CD4-positive, alpha-beta T cell treated with Interferon alpha-2 for 1 hour (primary cell): ENCODE data around the gene TCP1.
A peak's percentile ranks its signal among the peaks of the same experiment; 100 is the strongest.
"Not testable (repeated sequence)": the region's sequence is repeated elsewhere in the genome, so short reads cannot be mapped to it uniquely, and the experiment has no call there.

ENCODE experiments used
- DNase-seq, 2 donors: peaks; one replicate each; pipeline ENCODE4 v3.0.0-alpha.2; 2020 to 2022

The TCP1 gene

DNA sequence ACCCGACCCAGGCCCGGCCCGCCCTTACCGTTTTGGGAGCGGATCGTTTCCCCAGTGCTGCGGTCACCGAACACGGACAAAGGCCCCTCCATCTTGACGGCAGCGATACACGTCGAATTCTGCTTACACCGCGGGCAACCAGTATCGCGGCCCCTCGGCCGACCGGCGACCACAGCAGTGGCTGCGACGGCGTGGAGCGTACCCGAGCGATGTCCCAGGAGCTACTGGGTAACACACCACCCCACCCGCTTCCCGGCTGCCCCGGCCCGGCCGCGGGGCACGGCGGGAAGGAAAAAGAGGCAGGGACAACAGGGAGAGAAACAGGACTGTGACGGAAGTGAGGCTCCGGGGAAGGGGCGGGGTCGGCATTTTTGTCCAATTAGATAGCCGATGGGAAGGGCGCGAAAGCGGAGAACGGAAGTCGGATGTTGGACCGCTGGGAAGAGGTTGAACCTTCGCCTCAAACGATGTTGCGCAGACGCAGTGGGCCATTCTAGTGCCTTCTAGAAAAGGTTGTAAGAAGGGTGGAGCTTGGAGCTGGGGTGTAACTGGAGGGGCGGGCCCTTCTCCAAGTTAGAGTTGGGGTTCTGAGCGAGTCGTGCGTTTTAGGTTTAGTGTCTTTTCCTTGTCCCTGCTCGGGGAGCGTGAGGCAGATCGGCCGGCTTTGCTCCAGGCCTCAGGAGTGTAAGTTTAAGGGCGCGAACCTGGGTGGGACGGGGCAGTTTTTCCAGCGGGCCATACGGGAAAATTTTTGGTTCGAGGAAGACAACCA is at the start of gene TCP1:
TSS of gene TCP1 (minus strand) at position 226 of the 772 bp plus-strand sequence. CDS start at position 92, 134 bp downstream.
- peak; percentile 99 for DNase-seq

GRCh38 chr6:159838020-159838744 is 48.8 kb upstream of the TCP1 start:
- no peak for DNase-seq

GRCh38 chr6:159837511-159837910 is 48.1 kb upstream of the TCP1 start:
- no peak for DNase-seq

DNA sequence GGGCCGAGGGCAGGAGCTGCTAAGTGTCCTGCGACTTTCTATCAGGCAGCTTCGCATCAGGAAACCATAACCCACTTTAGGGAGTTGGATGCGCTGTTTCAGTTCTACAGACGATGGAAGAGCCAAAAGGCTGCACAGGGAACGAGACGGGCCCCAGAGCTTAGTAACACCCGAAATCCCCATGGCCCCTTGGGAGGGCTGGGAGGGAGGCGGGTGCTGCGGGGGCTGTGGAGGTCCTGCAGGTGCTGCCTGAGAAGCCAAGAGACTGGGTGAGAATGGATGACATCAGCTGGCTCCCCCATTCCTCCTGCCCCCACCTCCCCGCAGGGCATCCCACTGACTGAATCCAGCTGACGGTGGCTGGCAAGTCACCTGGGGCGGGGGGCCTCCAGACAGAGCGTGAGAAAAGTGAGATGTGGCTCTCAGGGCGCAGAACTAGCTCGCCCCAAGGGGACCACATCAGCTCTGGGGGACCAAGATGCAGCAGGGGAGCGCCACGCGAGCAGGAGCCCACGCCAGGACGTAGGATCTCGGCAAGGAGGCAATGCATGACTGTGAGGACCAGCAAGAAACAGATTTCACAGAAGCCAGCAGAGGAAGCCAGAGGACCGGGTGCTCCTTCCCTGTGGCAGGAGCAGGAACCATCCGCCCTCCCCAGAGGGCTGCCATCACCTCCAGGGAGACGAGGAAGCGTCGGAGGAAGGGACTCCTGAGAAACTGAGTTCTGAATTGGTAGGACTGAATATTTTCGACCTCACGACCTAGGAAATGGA is 47.5 kb upstream of the TCP1 start:
- DNase-seq: no peak

- no peak for DNase-seq
These were observed 44.7 kb upstream of the TCP1 start for GRCh38 chr6:159833997-159834603.

DNA sequence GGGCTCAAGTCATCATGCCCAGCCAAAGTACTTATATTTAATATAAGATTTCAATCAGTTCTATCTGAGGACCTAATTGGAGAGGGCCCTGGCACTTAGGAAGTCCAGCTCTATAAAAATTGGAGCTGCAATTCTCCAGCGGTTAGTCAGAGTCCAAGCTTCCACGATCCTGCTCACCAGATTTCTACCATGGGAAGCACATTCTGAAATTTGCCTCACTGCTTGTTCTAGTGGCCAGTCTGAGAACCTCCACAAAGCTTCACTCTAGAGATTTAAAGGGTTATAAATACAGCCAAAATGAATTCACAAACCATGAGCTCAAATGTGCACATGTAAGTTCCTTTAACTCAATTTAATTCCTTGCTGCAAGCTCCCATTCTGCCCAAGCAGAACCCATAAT is 44.2 kb upstream of the TCP1 start:
- DNase-seq: no peak

DNA sequence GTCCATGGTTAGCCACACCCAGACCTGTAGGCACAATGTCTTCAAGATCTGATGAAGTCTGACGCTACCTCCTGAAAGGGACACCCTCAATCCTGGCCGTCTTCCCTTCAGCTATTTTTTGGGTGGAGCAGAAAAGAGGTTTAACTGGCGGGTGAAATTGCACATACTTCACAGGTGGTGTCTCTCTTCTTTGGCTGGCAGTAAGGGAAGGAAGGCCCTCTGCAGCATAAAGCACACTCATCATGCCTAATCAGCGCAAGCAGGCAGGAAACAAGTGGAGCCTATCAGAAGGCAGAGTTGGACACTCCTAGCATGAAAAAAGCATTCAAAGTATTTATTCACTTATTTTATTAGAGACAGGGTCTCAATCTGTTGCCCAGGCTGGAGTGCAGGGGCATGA is 43.5 kb upstream of the TCP1 start:
- DNase-seq: no peak

DNA sequence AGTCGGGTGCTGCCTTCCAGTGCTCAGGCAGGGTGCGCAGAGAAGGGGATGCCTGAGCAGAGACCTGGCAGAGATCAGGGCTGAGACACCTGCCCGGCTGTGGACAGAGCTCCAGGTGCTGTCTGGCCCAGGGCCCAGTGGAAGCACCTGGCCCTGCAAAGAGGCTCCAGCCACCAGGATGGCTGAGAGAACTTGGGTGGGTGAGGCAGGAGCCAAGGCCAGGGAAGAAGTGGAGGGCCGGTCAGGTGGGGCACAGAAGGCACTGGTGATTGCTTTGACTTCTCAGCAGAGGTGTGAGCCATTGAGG is 41.9 kb upstream of the TCP1 start:
- no peak for DNase-seq

DNA sequence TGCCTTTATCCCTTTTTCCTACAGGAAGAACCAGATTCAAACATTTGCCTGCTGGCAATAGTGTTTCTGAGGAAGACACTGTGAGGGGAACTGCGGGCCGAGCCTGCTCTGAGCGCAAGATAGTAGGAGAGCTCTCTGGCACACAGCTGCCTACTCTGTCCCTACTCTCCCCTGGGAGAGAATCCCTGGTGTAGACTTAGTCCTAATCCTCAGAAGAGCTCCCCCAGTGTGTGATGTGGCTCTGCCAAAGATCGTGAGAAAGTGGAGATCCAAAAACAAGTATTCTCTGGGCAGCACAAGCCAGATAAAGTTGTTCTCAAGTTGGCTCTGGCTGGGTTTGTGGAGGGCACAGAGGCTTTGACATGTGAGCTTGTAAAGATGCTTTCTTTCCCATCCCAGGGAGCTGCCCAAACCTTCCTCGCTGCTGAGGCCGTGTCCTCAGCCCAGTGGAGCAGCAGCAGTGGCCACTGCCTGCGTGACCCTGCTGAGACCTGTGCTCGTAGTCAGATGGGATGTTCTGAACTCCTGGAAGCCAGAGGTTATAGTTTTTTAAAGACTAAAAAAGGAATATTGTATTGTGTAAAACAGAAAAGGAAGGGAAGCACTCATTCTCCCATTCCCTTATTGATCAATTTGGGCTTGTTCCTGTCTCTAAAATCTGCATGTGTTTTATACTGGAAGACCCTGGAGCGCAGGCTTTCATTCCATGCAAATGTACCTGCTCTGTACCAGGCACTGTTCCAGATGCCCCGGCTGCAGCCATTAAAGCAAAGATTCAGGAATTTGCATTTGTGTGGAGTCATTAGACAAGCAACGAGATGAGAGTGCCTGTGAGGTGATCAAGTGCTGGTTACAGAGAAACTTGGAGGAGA is 41.3 kb upstream of the TCP1 start:
- no peak for DNase-seq

DNA sequence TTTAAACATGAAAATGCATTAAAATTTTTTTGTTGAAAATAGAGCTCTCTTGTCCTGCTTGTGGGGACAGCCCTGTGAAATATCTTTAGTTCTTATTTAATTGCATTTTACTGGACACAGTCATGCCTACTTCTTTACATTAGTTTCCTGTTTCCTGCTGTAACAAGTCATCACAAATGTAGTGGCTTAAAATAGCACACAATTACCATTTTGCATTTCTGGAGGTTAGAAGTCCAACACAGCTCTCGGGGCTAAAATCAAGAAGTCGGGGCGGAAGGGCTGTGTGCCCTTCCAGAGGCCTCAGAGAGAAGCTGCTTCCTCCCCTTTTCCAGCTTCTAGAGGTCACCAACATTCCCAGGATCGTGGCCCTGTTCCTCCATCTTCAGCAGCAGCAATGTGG is 40.1 kb upstream of the TCP1 start:
- no peak for DNase-seq

GRCh38 chr6:159828074-159828473 is 38.7 kb upstream of the TCP1 start:
- DNase-seq: no peak

DNA sequence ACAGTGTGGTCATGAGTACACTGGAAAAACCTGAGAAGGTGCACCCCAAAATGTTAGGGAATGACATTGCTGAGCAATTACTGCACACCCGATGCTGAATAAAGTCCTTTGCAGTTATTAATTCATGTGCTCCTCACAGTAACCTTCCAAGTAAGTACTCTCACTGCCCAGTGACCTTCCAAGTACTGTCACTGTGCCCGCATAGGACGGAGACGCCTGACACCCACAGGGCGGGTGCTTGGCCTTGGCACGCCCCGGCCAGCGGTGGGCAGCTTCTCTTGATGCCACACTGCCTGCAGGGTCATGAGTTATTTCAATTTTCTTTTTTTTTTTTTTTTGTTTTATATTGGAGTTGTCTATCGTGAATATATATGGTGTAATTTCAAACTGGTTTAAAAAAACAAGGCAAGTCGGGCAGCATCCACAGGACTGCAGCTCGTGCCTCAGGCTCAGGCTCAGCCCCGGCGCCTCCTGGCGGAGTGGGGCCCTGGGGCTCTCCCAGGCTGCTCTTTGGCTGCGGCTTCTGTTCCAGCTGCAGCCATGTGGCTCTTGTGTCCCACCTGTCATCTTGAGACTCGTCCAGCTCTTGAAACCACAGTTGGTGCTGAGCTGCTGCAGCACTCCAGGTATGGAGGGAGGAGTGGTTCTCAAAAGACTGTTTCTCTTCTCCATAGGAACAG is 37.7 kb upstream of the TCP1 start:
- no peak for DNase-seq

DNA sequence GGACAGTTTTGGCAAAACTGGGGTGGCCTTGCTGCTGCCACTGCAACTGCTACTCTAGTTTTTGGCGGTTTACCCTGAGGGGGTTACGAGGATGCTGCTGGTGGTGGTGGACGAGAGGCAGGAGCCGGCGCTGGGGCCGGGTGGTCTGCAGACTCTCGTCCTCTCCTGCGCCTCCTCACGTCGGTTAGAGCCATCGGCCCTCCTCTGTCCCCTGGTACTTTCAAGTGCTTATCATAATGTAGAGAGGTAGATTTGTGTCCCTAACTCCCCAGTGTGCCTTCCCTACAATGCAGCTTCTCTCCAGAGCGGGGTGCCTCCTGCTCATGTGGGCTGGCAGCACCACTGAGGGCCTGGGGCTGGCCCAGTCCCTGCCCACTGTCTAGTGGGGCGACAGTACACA is 36.6 kb upstream of the TCP1 start:
- no peak for DNase-seq

DNA sequence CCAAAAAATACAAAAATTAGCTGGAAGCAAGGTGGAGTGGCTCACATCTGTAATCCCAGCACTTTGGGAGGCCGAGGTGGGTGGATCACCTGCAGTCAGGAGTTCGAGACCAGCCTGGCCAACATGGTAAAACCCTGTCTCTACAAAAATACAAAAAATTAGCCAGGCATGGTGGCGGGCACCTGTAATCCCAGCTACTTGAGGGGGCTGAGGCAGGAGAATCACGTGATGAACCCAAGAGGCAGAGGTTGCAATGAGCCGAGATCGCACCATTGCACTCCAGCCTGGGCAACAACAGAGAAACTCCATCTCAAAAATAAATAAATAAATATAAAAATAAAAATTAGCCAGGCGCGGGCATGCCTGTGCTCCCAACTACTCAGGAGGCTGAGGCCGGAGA is 35.3 kb upstream of the TCP1 start:
- not testable (repeated sequence) for DNase-seq

DNA sequence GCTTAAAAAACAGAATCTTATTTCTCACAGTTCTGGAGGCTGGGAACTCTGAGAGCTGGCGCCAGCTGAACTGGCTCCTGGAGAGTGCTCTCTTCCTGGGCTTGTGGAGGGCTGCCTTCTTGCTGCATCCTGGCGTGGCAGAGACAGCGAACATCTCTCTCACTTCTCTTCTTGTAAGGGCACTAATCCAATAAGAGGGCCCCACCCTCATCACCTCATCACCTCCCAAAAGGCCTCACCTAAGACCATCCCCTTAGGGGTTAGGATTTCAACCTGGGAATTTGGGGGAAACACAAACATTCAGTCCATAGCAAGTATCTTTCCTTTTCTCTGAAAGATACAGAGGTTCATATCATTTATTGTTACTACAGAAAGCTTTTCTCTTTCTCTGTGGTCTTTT is 34.6 kb upstream of the TCP1 start:
- no peak for DNase-seq

DNA sequence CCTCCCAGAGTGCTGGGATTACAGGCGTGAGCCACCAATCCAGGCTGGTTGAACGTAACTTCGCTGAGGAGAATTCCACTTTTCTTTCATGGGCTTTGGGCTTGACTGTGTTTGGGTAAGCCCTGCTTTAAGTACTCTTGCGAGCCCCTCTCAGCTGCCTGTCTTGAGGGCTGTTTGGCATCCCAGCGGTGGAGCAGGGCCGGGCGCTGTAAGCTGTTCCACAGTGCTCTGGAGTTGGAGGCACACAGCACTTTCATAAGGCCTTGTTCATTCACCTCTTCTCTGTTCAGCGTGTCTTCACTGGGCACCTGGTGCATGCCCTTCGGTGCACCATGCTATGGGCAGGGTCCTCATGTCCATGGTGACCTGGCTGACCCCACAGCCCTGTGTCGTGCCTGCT is 32.3 kb upstream of the TCP1 start:
- no peak for DNase-seq

- DNase-seq: no peak
These were observed 31.7 kb upstream of the TCP1 start for GRCh38 chr6:159821122-159821521.

GRCh38 chr6:159819932-159820640 is 30.7 kb upstream of the TCP1 start:
- DNase-seq: peak; percentile 26 to 41

DNA sequence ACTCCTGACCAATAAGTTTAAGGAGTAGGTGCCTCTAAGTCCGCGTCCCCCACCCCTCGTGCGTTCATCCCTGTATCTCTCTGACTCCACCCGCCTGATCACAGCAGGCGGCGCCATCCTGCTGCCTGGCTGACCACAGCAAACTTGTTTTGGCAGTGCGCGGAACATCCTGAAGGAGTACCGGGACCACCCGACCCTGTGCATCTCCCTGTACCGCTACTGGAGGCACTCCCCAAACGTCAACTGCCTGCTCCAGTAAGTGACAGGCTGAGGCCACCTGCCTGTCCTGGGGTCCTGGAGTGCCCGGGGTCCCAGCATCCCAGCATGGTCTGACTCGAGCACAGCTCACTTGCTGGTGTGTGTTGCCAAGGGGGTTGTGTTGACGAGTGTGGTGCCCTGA is 29.7 kb upstream of the TCP1 start:
- no peak for DNase-seq

DNA sequence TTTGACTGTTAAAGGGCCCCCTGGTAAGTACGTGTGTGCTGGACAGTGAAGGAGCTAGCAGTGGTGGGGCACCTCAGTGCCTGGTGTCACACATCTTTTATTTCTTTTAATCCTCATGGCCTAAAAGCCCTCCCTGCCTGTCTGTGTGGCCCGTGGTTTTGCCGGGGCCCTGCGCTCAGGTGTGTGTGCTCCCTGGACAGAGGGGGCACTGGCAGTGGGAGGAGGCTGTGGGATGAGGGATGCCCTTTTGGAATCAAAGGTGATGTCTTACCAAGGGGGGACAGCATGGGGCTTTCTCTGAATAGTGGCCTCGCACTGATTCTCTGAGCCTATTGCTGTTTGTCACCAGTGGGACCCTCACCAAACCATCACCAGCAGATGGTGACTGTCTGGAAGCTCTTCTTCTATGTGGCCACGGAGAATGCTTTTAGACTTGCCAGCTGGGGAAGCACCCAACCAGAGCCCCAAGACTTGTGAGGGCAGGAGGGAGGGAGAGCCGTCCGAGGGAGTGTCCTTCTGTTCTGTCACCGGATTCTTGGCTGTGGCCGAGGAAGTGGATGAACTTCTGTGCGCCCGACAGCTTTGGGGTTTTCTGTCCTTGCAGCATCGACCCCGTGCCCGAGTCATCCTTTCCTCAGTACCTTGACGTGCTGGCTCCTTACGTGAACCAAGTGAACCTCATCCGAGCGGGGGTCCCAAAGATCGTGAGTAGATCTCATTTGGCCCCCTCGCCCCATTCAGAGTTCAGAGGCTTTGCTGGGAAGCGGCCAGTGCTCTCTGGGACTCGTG is 28.7 kb upstream of the TCP1 start:
- DNase-seq: no peak
